ENCODE measurements around the gene CCDC171. TPM values are rescaled to one million over a fixed set of nuclear protein-coding genes. Genes with fewer than 3 reads are reported as not detected.
"Not testable (repeated sequence)": the region's sequence is repeated elsewhere in the genome, so short reads cannot be mapped to it uniquely, and the experiment has no call there.

Gene CCDC171
- total and polyA plus RNA-seq, 4 donors, result 0.13 to 1.1 (median 0.43) TPM

DNA sequence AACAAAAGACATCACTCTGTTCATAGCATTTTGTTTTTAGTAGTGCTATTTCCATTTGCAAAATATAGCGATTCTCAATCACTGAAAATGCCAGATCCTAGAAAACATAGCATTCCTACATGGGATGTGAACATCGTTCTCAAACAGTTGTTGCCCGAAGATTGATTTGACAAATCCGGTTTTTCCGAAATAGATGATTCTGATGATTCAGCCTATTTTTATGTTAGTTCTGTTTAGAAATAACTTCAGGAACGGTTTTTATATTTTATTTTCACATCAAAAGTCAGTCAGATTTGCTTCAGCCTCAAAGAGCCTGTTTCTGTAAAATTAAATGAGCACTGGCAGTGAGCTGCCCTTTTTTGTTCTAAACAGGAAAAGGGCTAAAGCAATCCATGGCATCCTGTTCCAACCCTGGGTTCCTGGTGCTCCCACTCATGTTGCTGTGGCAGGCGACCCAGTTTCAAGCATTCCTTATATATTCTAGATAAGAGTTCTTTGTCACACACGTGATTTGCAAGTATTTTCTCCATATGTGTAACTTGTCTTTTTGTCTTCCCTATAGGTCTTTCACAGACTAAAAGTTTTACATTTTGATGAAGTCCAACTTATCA is 27.9 kb upstream of the CCDC171 start (continued):
- TF ChIP-seq, protein P1, sequence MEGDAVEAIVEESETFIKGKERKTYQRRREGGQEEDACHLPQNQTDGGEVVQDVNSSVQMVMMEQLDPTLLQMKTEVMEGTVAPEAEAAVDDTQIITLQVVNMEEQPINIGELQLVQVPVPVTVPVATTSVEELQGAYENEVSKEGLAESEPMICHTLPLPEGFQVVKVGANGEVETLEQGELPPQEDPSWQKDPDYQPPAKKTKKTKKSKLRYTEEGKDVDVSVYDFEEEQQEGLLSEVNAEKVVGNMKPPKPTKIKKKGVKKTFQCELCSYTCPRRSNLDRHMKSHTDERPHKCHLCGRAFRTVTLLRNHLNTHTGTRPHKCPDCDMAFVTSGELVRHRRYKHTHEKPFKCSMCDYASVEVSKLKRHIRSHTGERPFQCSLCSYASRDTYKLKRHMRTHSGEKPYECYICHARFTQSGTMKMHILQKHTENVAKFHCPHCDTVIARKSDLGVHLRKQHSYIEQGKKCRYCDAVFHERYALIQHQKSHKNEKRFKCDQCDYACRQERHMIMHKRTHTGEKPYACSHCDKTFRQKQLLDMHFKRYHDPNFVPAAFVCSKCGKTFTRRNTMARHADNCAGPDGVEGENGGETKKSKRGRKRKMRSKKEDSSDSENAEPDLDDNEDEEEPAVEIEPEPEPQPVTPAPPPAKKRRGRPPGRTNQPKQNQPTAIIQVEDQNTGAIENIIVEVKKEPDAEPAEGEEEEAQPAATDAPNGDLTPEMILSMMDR (IDR thresholded peaks at IDR 0.05; ENCODE audit: low read depth, low read length, missing input control), result no peak
- no peak for TF ChIP-seq RXRA (IDR thresholded peaks at IDR 0.05)
- TF ChIP-seq, protein P2, sequence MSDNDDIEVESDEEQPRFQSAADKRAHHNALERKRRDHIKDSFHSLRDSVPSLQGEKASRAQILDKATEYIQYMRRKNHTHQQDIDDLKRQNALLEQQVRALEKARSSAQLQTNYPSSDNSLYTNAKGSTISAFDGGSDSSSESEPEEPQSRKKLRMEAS (IDR thresholded peaks at IDR 0.05), result no peak

DNA sequence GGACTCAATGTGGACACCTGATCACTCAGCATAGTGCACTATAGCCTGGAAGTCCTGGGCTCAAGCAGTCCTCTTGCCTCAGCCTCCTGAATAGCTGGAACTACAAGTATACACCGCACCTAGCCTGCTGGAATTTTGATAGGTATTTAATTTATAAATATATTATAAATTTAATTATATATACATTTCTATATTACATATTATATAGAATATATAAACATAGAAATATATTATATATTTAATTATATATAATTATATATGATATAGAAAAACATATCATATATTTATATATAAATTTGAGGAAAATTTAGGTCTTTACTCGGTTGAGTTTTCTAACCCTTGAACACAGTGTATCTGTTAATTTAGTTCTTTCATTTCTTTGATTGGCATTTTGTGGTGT is 26.9 kb upstream of the CCDC171 start:
- 98% methylated on average over 2 of the region's 2 CpGs for WGBS
- no peak overlapping the region for H3K9ac ChIP-seq (ENCODE audit: low read depth in 1 of 2, low read length in 2 of 2)
- no peak overlapping the region for H3K27ac ChIP-seq (ENCODE audit: low read depth in 1 of 2, low read length in 2 of 2)
- no peaks in the 10 kb centered on the region for H3K36me3 ChIP-seq (ENCODE audit: control insufficient read depth in 4 of 4, insufficient read depth in 3 of 4, low read depth in 1 of 4, low read length in 3 of 4)
- no peaks in the 10 kb centered on the region for H3K4me1 ChIP-seq (ENCODE audit: control insufficient read depth in 4 of 4, insufficient read depth in 4 of 4, low read length in 3 of 4)
- no peak for DNase-seq (ENCODE audit: low spot score)
- no peak for TF ChIP-seq EGR1 (IDR thresholded peaks at IDR 0.05; ENCODE audit: low read depth in 2 of 2)
- TF ChIP-seq TAF1 (conservative IDR thresholded peaks at IDR 0.05), result no peak
- no peak for TF ChIP-seq HNF4G (IDR thresholded peaks at IDR 0.05)
- TF ChIP-seq, protein P1 (IDR thresholded peaks at IDR 0.05; ENCODE audit: low read depth, low read length, missing input control), result no peak
- TF ChIP-seq FOXA1 (IDR thresholded peaks at IDR 0.05), result no peak
- TF ChIP-seq NR2F2 (IDR thresholded peaks at IDR 0.05), result no peak
- no peak for TF ChIP-seq RAD21 (IDR thresholded peaks at IDR 0.05)
- TF ChIP-seq, protein P3, sequence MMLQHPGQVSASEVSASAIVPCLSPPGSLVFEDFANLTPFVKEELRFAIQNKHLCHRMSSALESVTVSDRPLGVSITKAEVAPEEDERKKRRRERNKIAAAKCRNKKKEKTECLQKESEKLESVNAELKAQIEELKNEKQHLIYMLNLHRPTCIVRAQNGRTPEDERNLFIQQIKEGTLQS (IDR thresholded peaks at IDR 0.05), result no peak
- no peak for TF ChIP-seq FOXA2 (IDR thresholded peaks at IDR 0.05)
- no peak overlapping the region for H3K4me3 ChIP-seq (ENCODE audit: low read depth in 1 of 3, low read length in 3 of 3)
- H3K27me3 ChIP-seq (ENCODE audit: control insufficient read depth in 4 of 4, insufficient read depth in 4 of 4, low read length in 3 of 4), result no peaks in the 10 kb centered on the region
- no peaks in the 10 kb centered on the region for H3K9me3 ChIP-seq (ENCODE audit: control insufficient read depth in 4 of 4, low read length in 3 of 4)

DNA sequence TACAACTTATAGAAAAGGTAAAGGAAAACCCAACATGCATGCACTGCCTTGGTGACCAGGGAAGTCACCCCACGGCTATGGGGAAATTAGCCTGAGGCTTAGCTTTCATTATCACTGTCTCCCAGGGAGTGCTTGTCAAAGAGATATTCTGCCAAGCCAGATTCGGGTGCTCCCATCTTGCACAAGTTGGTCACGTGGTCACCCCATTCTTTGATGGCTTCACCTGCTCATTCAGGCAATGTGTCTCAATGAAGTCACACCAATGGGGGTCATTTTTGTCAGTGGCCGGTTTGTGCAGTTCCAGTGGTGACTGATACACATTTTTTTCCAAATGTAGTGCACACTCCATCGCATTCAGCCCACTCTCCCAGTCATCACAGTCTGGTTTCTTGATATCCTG is 25.8 kb upstream of the CCDC171 start:
- H3K27ac ChIP-seq (ENCODE audit: low read depth in 1 of 2, low read length in 2 of 2); H3K9me3 ChIP-seq (ENCODE audit: control insufficient read depth in 4 of 4, low read length in 3 of 4); H3K9ac ChIP-seq (ENCODE audit: low read depth in 1 of 2, low read length in 2 of 2); H3K4me1 ChIP-seq (ENCODE audit: control insufficient read depth in 4 of 4, insufficient read depth in 4 of 4, low read length in 3 of 4); H3K36me3 ChIP-seq (ENCODE audit: control insufficient read depth in 4 of 4, insufficient read depth in 3 of 4, low read depth in 1 of 4, low read length in 3 of 4); DNase-seq (ENCODE audit: low spot score); H3K4me3 ChIP-seq (ENCODE audit: low read depth in 1 of 3, low read length in 3 of 3); H3K27me3 ChIP-seq (ENCODE audit: control insufficient read depth in 4 of 4, insufficient read depth in 4 of 4, low read length in 3 of 4): not testable (repeated sequence)
- WGBS, result 92% methylated on average over 5 of the region's 5 CpGs

Measured in liver (tissue), 9 donors.